ENCODE results near the gene DNTTIP2. TPM values are rescaled to one million over a fixed set of nuclear protein-coding genes. Genes with fewer than 3 reads are reported as not detected.
A peak's percentile ranks its signal among the peaks of the same experiment; 100 is the strongest.
"Not testable (repeated sequence)": the region's sequence is repeated elsewhere in the genome, so short reads cannot be mapped to it uniquely, and the experiment has no call there.

Gene DNTTIP2
- total RNA-seq, 1 donor from 2014 or later: 20.8 TPM

- FAIRE-seq (no peak), DNase-seq (ENCODE audit: low spot score in 2 of 2) (peak in 1 of 2 donors; percentile 51)
Measured at GRCh38 chr1:93878501-93878888, 511 bp downstream of the DNTTIP2 start.

DNA sequence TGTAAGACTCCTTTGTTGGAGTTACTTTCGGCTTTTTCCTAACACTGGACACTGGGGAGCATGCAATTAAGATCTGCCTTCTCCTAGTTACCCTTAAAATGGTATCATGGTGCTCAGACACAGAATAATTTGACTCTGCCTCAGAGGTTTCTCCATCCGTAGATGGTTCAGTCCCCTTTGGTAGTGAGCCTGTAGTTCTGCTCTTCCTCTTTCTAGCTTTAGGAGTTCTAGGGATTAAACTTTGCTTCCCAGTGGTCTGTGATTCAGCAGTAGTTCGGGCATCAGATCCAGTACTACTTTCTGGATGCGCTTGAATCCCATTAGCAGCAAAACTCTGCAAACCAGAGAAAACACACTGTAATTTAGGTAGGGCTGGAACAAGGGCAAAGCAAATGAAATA, 1.5 kb downstream of the DNTTIP2 start:
- FAIRE-seq: no peak
- DNase-seq (ENCODE audit: low spot score in 2 of 2): no peak

- DNase-seq (ENCODE audit: low spot score in 2 of 2) (no peak), FAIRE-seq (no peak)
Measured at GRCh38 chr1:93876244-93876643, 2.8 kb downstream of the DNTTIP2 start.

- DNase-seq (ENCODE audit: low spot score in 2 of 2): no peak
- no peak for FAIRE-seq
Measured at GRCh38 chr1:93874025-93874651, 4.9 kb downstream of the DNTTIP2 start.

- DNase-seq (ENCODE audit: low spot score in 2 of 2): no peak
- no peak for FAIRE-seq
Measured at GRCh38 chr1:93871366-93871765, 7.6 kb downstream of the DNTTIP2 start.

GRCh38 chr1:93869653-93870052, 9.4 kb downstream of the DNTTIP2 start:
- DNase-seq (ENCODE audit: low spot score in 2 of 2) (no peak), FAIRE-seq (no peak)

GRCh38 chr1:93868492-93868891, 10.5 kb downstream of the DNTTIP2 start:
- FAIRE-seq; DNase-seq (ENCODE audit: low spot score in 2 of 2): not testable (repeated sequence)

GRCh38 chr1:93865253-93865652, 13.8 kb downstream of the DNTTIP2 start:
- no peak for DNase-seq (ENCODE audit: low spot score in 2 of 2)
- no peak for FAIRE-seq

- no peak for FAIRE-seq
- no peak for DNase-seq (ENCODE audit: low spot score in 2 of 2)
Measured at GRCh38 chr1:93864175-93864574, 14.8 kb downstream of the DNTTIP2 start.

- DNase-seq (ENCODE audit: low spot score in 2 of 2); FAIRE-seq: not testable (repeated sequence)
Measured at GRCh38 chr1:93857653-93858052, 21.4 kb downstream of the DNTTIP2 start.

- not testable (repeated sequence) for DNase-seq (ENCODE audit: low spot score in 2 of 2); FAIRE-seq
Measured at GRCh38 chr1:93855983-93856382, 23.0 kb downstream of the DNTTIP2 start.

DNA sequence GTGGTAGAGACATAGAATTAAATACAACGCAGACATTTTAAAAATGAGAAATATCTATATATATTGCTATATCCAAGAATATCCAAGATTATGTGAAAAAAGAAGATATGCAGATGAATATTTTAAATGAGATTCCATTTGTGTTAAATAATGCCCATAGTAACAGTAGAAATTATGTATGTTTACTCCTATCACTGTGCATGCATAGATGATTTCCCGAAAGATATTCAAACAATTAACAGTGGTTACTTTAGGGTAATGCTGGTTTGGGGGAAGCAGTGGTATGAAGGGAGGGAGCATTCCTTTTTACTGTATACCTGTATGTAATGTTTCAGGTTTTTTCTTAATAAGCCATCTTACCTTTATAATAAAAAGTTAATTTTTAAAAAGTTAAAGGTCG, 25.1 kb downstream of the DNTTIP2 start:
- FAIRE-seq (no peak), DNase-seq (ENCODE audit: low spot score in 2 of 2) (no peak)

GRCh38 chr1:93851878-93852277, 27.1 kb downstream of the DNTTIP2 start:
- FAIRE-seq: peak; percentile 8
- DNase-seq (ENCODE audit: low spot score in 2 of 2): no peak

GRCh38 chr1:93851327-93851712, 27.7 kb downstream of the DNTTIP2 start:
- no peak for DNase-seq (ENCODE audit: low spot score in 2 of 2)
- FAIRE-seq: no peak

DNA sequence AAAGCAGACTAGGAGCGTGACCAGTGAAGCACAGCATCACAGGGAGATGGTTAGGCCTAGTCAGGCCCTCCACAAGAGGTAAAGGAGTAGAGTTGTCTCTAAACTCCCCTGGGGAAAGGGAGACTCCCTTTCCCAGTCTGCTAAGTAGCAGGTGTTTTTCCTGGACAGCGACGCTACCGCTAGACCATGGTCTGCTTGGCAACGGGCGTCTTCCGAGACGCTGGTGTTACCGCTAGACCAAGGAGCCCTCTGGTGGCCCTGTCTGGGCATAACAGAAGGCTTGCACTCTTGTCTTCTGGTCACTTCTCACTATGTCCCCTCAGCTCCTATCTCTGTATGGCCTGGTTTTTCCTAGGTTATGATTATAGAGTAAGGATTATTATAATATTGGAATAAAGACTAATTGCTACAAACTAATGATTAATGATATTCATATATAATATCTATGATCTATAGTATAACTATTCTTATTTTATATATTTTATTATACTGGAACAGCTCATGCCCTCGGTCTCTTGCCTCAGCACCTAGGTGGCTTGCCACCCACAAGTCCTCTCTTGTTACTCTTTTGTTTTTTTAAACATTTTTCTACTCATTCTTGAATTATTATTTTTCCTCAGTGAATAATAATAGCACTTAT, 28.2 kb downstream of the DNTTIP2 start:
- DNase-seq (ENCODE audit: low spot score in 2 of 2); FAIRE-seq: not testable (repeated sequence)

DNA sequence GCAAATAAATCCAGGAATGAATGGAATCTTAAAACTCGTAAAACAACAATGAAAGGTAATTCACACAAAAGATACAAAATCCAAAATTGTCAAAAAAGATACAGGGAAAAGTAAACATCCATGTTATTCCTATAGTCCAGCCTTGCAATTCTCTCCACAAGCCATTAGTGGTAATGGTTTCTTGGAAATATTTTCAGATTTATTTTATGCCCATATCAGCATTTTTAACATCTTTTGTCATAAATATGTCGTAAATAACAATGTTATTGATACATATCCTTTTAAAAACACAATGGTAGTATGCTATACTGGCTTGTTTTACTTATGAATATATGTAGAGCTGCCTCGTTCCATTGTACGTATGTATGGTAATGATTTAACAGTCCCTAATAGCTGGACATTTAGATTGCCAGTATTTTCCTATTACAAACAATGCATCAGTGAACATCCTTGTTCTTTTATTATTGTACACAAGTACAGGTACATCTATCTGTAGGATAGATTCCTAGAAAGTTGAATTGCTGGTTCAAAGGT, 30.6 kb downstream of the DNTTIP2 start:
- DNase-seq (ENCODE audit: low spot score in 2 of 2): no peak
- no peak for FAIRE-seq

- DNase-seq (ENCODE audit: low spot score in 2 of 2): peak; percentile 47 to 54
Measured at GRCh38 chr1:93847811-93848288, 31.2 kb downstream of the DNTTIP2 start.

GRCh38 chr1:93846992-93847810, 31.8 kb downstream of the DNTTIP2 start:
- FAIRE-seq: no peak
- DNase-seq (ENCODE audit: low spot score in 2 of 2): peak; percentile 74 to 84

More at GRCh38 chr1:93847811-93848288, 31.2 kb downstream of the DNTTIP2 start:
- no peak for FAIRE-seq

DNA sequence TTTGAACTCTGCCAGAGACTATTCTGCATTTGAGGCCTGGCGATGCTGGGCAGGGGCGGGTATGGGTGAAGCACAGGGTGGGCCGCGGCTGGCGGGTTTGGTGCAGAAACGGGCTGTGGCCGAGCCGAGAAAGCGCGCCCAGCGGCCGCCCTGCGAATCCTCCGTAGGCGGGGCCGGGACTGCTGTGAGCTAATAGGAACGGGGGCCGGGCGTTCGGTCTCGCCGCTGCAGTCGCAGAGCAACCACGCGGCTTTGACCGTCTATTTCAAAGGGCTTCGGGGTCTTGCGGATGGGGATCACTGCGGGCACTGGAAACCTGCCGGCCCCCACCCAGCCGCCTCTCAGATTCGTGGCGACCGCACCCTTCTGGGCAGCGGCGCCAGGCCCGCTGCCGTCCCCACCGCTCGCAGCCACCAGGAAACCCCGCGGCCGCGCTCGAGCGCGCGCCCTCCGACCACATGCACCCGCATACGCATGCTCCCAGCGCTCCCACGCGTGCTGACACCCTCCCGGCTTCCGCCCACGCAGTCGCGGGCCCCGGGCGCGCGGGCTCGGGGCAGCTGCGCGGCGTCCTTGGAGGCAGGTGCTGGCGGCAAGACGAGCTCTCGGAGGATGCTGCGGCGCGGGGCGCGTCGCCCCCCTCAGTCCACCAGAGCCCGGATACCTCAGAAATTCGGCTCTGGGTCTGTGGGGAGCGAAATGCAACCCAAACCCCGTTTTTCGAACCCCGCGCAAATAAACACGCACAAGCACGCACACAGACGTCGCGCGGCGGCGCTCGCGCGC, 32.6 kb downstream of the DNTTIP2 start:
- peak; percentile 74 to 82 for DNase-seq (ENCODE audit: low spot score in 2 of 2)
- no peak for FAIRE-seq
